D721Med (cell line): ENCODE data around the gene MARCHF2.

ENCODE experiments used
- DNase-seq: peaks from one replicate; pipeline ENCODE4 v3.0.0; 2011; ENCODE audit warnings: low spot score; ENCODE audit not compliant: insufficient read length
- FAIRE-seq: peaks from 2 replicates; lab custom pipeline; 2011; peaks lifted over from hg19 to GRCh38; lab: Jason Lieb, UNC
- TF ChIP-seq, protein P1 (sequence below): IDR thresholded peaks from 2 replicates; pipeline ENCODE4 v1.5.1; 2012; ENCODE audit warnings: mild to moderate bottlenecking, control low read depth; ENCODE audit not compliant: insufficient read depth; ENCODE audit errors: missing control alignments

The MARCHF2 gene

DNA sequence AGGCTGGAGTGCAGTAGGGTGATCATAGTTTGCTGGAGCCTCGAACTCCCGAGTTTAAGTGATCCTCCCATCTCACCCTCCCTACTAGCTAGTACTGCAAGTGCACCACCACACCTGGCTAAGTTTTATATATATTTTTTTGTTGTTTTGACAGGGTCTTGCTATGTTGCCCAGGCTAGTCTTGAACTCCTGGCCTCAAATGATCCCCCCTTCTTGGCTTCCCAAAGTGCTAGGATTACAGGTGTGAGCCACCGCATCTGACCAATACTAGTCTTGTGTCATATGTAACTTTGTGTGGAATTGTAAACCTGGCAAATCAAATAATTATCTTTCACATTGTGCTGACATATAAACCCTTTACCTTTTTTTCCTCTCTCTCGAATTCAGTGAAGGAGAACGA lies 41.9 kb downstream of the MARCHF2 start:
- no peak for FAIRE-seq
- TF ChIP-seq, protein P1, sequence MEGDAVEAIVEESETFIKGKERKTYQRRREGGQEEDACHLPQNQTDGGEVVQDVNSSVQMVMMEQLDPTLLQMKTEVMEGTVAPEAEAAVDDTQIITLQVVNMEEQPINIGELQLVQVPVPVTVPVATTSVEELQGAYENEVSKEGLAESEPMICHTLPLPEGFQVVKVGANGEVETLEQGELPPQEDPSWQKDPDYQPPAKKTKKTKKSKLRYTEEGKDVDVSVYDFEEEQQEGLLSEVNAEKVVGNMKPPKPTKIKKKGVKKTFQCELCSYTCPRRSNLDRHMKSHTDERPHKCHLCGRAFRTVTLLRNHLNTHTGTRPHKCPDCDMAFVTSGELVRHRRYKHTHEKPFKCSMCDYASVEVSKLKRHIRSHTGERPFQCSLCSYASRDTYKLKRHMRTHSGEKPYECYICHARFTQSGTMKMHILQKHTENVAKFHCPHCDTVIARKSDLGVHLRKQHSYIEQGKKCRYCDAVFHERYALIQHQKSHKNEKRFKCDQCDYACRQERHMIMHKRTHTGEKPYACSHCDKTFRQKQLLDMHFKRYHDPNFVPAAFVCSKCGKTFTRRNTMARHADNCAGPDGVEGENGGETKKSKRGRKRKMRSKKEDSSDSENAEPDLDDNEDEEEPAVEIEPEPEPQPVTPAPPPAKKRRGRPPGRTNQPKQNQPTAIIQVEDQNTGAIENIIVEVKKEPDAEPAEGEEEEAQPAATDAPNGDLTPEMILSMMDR, result no peak
- no peak for DNase-seq

DNA sequence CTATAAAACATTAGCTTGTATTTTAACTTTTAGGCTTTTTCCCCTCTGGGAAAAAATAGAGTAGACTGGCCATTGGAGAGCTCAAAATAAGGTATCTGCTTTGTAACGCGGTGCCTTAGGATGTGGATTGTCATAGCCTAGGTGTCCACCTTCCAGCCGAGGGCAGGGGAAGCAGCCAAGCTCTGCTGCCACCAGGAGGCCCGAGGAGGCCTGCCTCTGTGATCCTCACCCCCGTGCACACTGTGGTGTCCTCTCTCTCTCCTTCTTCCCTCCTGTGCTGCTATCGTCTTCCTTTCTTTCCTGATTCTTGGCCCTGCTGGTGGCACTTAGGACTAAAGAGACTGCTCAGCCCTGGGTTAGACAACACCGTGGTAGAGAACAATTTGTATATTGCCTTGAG lies 43.0 kb downstream of the MARCHF2 start:
- TF ChIP-seq, protein P1, result no peak
- no peak for FAIRE-seq
- no peak for DNase-seq

DNA sequence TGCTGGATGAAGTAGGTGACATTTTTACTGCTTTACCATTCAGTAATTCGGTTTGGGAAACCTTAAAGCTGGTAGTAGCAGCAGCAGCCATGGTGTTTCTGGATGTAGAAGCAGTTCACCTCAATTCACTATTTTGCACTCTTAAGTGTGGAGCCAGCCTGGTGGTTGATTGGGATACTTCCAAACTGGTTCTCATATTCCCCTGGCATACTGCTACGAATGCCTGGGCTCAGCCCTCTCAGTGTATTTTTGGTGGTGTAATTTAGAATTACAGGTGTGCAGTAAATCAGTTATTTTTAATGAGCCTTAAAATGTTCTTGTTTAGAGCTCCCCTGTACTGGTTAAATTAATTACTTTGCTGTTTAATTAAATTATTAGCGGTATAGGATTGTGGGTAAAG lies 44.1 kb downstream of the MARCHF2 start:
- FAIRE-seq (no peak), DNase-seq (no peak)
- TF ChIP-seq, protein P1, result no peak

DNA sequence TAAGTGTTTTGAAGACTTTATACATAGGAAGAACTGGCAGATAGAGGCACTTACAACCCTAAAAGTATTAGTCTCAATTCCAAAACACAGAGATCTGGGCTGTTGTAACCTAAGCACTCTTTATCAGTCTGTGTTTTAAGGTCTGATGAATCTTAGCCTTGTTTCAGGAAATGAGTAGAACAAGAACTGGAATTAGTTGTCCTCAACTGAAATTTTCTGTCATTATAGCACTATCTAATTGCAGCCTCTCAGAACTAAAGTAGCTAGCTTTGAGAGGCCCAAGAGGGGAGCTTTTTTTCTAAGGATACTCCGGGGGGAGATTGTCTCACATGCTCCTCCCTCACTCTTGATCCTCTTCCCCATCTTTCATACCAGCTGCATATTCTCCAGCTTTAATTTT lies 44.7 kb downstream of the MARCHF2 start:
- TF ChIP-seq, protein P1, result no peak
- DNase-seq, result no peak
- no peak for FAIRE-seq

DNA sequence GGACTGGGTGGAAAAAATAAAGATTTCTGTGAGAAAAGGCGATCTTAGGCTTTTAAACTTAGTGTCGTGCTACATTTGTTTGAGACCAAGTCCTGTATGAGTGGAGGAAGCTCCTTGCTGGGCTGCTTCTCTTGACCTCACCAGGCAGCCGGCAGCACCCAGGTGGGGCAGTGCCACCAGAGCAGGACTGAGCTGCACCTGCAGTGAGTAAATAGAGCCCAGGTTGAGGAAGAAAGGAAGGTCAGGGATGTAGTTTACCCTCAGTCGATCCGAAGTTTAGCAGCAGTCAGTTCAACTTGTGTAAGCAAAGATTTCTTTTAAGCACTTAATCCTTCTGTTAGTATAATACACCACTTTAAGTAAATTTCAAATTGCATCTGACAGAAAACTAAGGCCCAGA lies 45.3 kb downstream of the MARCHF2 start:
- FAIRE-seq (no peak), DNase-seq (no peak)
- TF ChIP-seq, protein P1, result no peak

DNA sequence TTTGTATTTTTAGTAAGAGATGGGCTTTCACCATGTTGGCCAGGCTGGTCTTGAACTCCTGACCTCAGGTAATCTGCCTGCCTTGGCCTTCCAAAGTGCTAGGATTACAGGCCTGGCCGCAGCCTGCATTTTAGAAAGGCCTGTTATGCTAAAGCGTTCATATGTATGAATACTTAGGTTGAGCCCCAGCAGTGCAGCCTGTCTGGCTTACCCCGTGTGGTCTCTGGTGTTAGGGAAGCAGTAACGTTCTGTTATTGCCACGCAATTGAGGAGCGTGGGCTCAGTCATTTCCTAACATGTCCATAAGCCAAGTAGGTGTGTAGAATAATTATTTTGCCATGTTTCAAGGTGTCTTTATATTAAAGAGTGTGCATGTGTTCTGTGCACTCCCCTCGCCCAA lies 46.0 kb downstream of the MARCHF2 start:
- no peak for DNase-seq
- FAIRE-seq, result no peak
- TF ChIP-seq, protein P1, result no peak

DNA sequence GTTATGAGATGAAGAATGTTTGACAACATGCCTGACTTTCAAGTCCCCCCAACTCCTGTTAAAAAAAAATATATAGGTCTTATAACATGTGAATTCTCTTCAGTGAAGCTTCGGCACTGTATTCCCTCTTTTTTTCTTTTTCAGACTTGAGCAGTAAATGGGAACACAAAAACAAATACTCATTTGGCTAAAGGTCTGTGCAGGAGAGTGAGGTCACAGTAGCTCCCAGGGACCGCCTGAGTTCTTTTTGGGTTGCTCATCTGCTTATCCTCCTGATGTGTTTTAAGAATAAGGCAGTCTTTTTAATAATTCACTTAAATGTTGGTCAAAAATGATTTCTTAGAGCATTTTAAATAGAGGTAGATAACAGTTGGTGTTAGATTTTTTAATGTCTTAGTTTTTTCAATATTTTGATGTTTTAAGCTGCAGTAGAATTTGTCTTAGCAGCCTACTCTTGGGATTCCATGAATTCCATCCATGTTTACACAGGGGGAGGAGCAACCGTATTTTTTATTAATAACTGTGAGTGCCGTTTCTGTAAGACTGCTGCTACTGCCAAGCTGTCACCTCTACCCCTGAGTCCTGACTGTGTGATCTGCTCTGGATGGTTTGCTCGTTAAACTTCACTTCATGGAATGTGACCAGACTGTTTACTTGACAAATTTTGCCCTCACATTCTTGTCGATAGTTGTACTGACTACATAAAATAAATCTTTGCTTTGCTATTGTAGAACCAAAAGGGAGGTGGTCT lies 46.6 kb downstream of the MARCHF2 start:
- FAIRE-seq, result no peak
- TF ChIP-seq, protein P1, result no peak
- no peak for DNase-seq
